GM21825 (cell line): ENCODE data around the gene TRABD2B.

Experiments used
- ATAC-seq: cut with Tn5 transposase; IDR thresholded peaks from one replicate; pipeline ENCODE4 v1.9.1; 2021; ENCODE audit warnings: mild to moderate bottlenecking, moderate library complexity; ENCODE audit not compliant: unreplicated experiment

The TRABD2B gene

GRCh38 chr1:47711848-47712492 lies 285.2 kb downstream of the TRABD2B start:
- ATAC-seq = no peak

- no peak for ATAC-seq
These were observed 285.9 kb downstream of the TRABD2B start for GRCh38 chr1:47711184-47711847.
